HepG2 (cell line): ENCODE data around the gene ERRFI1. TPM values are rescaled to one million over a fixed set of nuclear protein-coding genes. Genes with fewer than 3 reads are reported as not detected.

ENCODE experiments used
- ATAC-seq: fragments of 200-7000 bp; cut with Tn5 transposase; 3 replicates; pipeline ENCODE4 v1.9.1; 2020; ENCODE audit warnings: mild to moderate bottlenecking, moderate library complexity
- BruUV-seq: library from RNA; stranded (reverse); fragments of 400-500 nt; replicated peaks from 2 replicates; lab custom pipeline; 2021; lab: Mats Ljungman, UMichigan
- CTCF ChIA-PET: fragments of 300-600 bp; formaldehyde crosslinking; extraction: SDS; loops from one replicate; lab custom pipeline; 2021; ENCODE audit warnings: low total read pairs, inconsistent platforms, low intra/inter-chr PET ratio; lab: Yijun Ruan, JAX
- POLR2A ChIA-PET: fragments of 350-600 bp; sonication (Branson Sonifier 250); formaldehyde crosslinking; loops from one replicate; lab custom pipeline; 2020; ENCODE audit warnings: antibody characterized with exemption, inconsistent platforms; lab: Yijun Ruan, JAX
- DNase-seq: peaks from one replicate; pipeline ENCODE4 v3.0.0-alpha.2; 2015; ENCODE audit warnings: low spot score
- FAIRE-seq: peaks from 3 replicates; lab custom pipeline; 2011; peaks lifted over from hg19 to GRCh38; lab: Jason Lieb, UNC
- H2AFZ ChIP-seq: one replicate; pipeline ENCODE4 v1.6.1; 2011; ENCODE audit warnings: low read length, inconsistent platforms
- H3K27ac ChIP-seq: fragments of 300-600 bp; 3 replicates; pipeline ENCODE4 v1.8.0; 2011; ENCODE audit warnings: mixed run types, mild to moderate bottlenecking, mixed read lengths, low read length, inconsistent platforms; ENCODE audit not compliant: insufficient read depth; ENCODE audit errors: extremely low read length
- H3K27me3 ChIP-seq, 2 experiments: fragments of 200-600 bp in 1 of 2; 2 replicates in 1 of 2; 3 replicates in 1 of 2; pipeline versions ENCODE4 v1.6.0 to v1.8.0; 2011; ENCODE audit warnings: low read length in 2 of 2, mild to moderate bottlenecking in 2 of 2, moderate library complexity in 2 of 2, inconsistent platforms in 1 of 2; ENCODE audit not compliant: insufficient read depth in 2 of 2, control insufficient read depth in 1 of 2
- H3K36me3 ChIP-seq, 2 experiments: fragments of 200-600 bp in 1 of 2; replicated peaks in 1 of 2; 2 replicates in 1 of 2; 3 replicates in 1 of 2; pipeline versions ENCODE4 v1.5.1 to v1.8.0; 2011; ENCODE audit warnings: low read length in 2 of 2, inconsistent platforms in 1 of 2; ENCODE audit not compliant: insufficient read depth in 2 of 2, control insufficient read depth in 1 of 2
- H3K4me1 ChIP-seq: 2 replicates; pipeline ENCODE4 v1.5.1; 2012; ENCODE audit warnings: low read length, inconsistent platforms; ENCODE audit not compliant: insufficient read depth
- H3K4me2 ChIP-seq: 2 replicates; pipeline ENCODE4 v1.6.0; 2011; ENCODE audit warnings: low read depth, low read length, inconsistent platforms
- H3K4me3 ChIP-seq, 3 experiments: fragments of 200-600 bp in 1 of 3; sonication (generic), shearing (Covaris generic) in 1 of 3; replicated peaks in 1 of 3; 2 replicates each; pipeline ENCODE4 v1.5.1; 2011 to 2016; ENCODE audit warnings: low read length in 3 of 3, inconsistent platforms in 2 of 3, low read depth in 2 of 3, mild to moderate bottlenecking in 2 of 3, control low read depth in 1 of 3, mixed read lengths in 1 of 3; ENCODE audit not compliant: insufficient read depth in 1 of 3
- H3K79me2 ChIP-seq: one replicate; pipeline ENCODE4 v1.6.1; 2011; ENCODE audit warnings: low read length, inconsistent platforms; ENCODE audit not compliant: insufficient read depth
- H3K9ac ChIP-seq: 2 replicates; pipeline ENCODE4 v1.6.0; 2011; ENCODE audit warnings: mild to moderate bottlenecking, low read depth, low read length, inconsistent platforms; ENCODE audit not compliant: insufficient read depth
- H3K9me3 ChIP-seq: 2 replicates; pipeline ENCODE4 v1.5.1; 2012; ENCODE audit warnings: mild to moderate bottlenecking, low read length
- H4K20me1 ChIP-seq: 2 replicates; pipeline ENCODE4 v1.6.0; 2011; ENCODE audit warnings: inconsistent platforms, mild to moderate bottlenecking, low read length, moderate library complexity; ENCODE audit not compliant: insufficient read depth
- AKAP8 ChIP-seq: sonication (generic); formaldehyde crosslinking; IDR thresholded peaks from 2 replicates; pipeline ENCODE4 v1.5.1; 2020; ENCODE audit warnings: mild to moderate bottlenecking, missing genetic modification reagents
- CREB1 ChIP-seq, 2 experiments: fragments of 450-650 bp in 1 of 2; IDR thresholded peaks; 2 replicates each; pipeline ENCODE4 v1.6.1; 2016 to 2017; ENCODE audit warnings: control low read depth in 1 of 2, mild to moderate bottlenecking in 1 of 2, missing compliant biosample characterization in 1 of 2, missing genetic modification characterization in 1 of 2
- HNRNPH1 ChIP-seq: fragments of 200-400 bp; formaldehyde crosslinking; optimal IDR thresholded peaks from 2 replicates; pipeline ENCODE3; 2017; ENCODE audit warnings: mild to moderate bottlenecking, low read depth, low read length
- LCORL ChIP-seq, 2 experiments: fragments of 450-650 bp in 1 of 2; sonication (generic) in 1 of 2; formaldehyde crosslinking in 1 of 2; IDR thresholded peaks; 2 replicates each; pipeline versions ENCODE4 v1.5.0 to v1.6.1; 2017 to 2020; ENCODE audit warnings: antibody characterized with exemption in 1 of 2, missing genetic modification reagents in 1 of 2
- PAF1 ChIP-seq: IDR thresholded peaks from 2 replicates; pipeline ENCODE4 v1.6.1; 2016; ENCODE audit warnings: missing genetic modification reagents, missing compliant biosample characterization
- POLR2A ChIP-seq, 2 experiments: IDR thresholded peaks; 2 replicates each; pipeline ENCODE4 v1.6.1; 2011; ENCODE audit warnings: low read depth in 2 of 2, low read length in 2 of 2, mild to moderate bottlenecking in 1 of 2, moderate library complexity in 1 of 2; ENCODE audit not compliant: insufficient read depth in 1 of 2
- POLR2AphosphoS5 ChIP-seq: IDR thresholded peaks from 2 replicates; pipeline ENCODE4 v1.6.1; 2012; ENCODE audit warnings: low read depth, low read length
- POLR2G ChIP-seq: fragments of 200-400 bp; formaldehyde crosslinking; IDR thresholded peaks from 2 replicates; pipeline ENCODE4 v1.6.1; 2018; ENCODE audit warnings: mild to moderate bottlenecking, low read depth, low read length, moderate library complexity
- RBM22 ChIP-seq: fragments of 200-400 bp; formaldehyde crosslinking; optimal IDR thresholded peaks from 2 replicates; pipeline ENCODE3; 2017; ENCODE audit warnings: mild to moderate bottlenecking, low read length, moderate library complexity
- SIX1 ChIP-seq: sonication (generic); formaldehyde crosslinking; IDR thresholded peaks from 2 replicates; pipeline ENCODE4 v1.4.0; 2020; ENCODE audit warnings: missing genetic modification reagents, borderline replicate concordance
- SRY ChIP-seq: sonication (generic); formaldehyde crosslinking; IDR thresholded peaks from 2 replicates; pipeline ENCODE4 v1.8.0; 2022; ENCODE audit warnings: mild to moderate bottlenecking, missing genetic modification reagents
- TBX3 ChIP-seq: fragments of 450-650 bp; IDR thresholded peaks from 2 replicates; pipeline ENCODE4 v1.6.1; 2017; ENCODE audit warnings: antibody characterized with exemption, mild to moderate bottlenecking, inconsistent platforms, borderline replicate concordance
- ZFP37 ChIP-seq: sonication (generic); formaldehyde crosslinking; IDR thresholded peaks from 2 replicates; pipeline ENCODE4 v1.4.0; 2020; ENCODE audit warnings: missing genetic modification reagents, borderline replicate concordance
- ZNF431 ChIP-seq: sonication (generic); formaldehyde crosslinking; IDR thresholded peaks from 2 replicates; pipeline ENCODE4 v1.9.0; 2022; ENCODE audit warnings: missing genetic modification reagents, low read depth, mild to moderate bottlenecking, borderline replicate concordance
- ZNF614 ChIP-seq: IDR thresholded peaks from 2 replicates; pipeline ENCODE4 v1.6.1; 2018; ENCODE audit warnings: missing biosample characterization, missing genetic modification reagents, inconsistent platforms, borderline replicate concordance
- ZNF644 ChIP-seq: IDR thresholded peaks from 2 replicates; pipeline ENCODE4 v1.6.1; 2016; ENCODE audit warnings: low read depth
- ZNF891 ChIP-seq: sonication (generic); formaldehyde crosslinking; IDR thresholded peaks from 2 replicates; pipeline ENCODE4 v1.5.0; 2020; ENCODE audit warnings: mild to moderate bottlenecking, missing genetic modification reagents
- WGBS: methylation state at CpG from one replicate; pipeline ENCODE4 v1.1.6; 2017; ENCODE audit warnings: low lambda C conversion rate; 5-methylcytosine and 5-hydroxymethylcytosine counted together
- in situ Hi-C: cut with HindIII; loops from 2 replicates; pipeline ENCODE4 v1.10.0; 2017; ENCODE audit warnings: low pct_unique_long_range_greater_than_20kb; ENCODE audit not compliant: extremely low pct_ligation_motif_present
- intact Hi-C: fragments of 100-400 bp; cut with micrococcal nuclease; formaldehyde crosslinking; loops from one replicate; pipeline ENCODE4 v1.10.0; 2022; ENCODE audit not compliant: unreplicated experiment
- polyA plus RNA-seq, 8 experiments: library from polyadenylated mRNA; depleted of rRNA in 3 of 8; stranded (reverse) in 7 of 8; unstranded in 1 of 8; fragments of >200 nt; fragmentation: Illumina TruSeq in 4 of 8; extraction: Trizol in 4 of 8; gene quantifications; 2 replicates each; pipeline versions ENCODE4 v1.2.1 to v1.2.3, GENCODE V29; 2011 to 2016; ENCODE audit warnings: low read depth in 4 of 8, missing spikeins in 1 of 8, mixed read lengths in 1 of 8; ENCODE audit not compliant: insufficient read depth in 1 of 8
- total RNA-seq, 5 experiments: library from RNA; depleted of rRNA; stranded (reverse); fragments of >200 nt; fragmentation: Illumina TruSeq; extraction: Trizol; gene quantifications; 2 replicates each; pipeline ENCODE4 v1.2.3, GENCODE V29; 2016; ENCODE audit warnings: low read depth in 1 of 5
- TF ChIP-seq, protein P1 (sequence below): sonication (generic); formaldehyde crosslinking; IDR thresholded peaks from 2 replicates; pipeline ENCODE4 v1.4.0; 2020; ENCODE audit warnings: missing genetic modification reagents, mild to moderate bottlenecking, borderline replicate concordance

ERRFI1 gene
- total and polyA plus RNA-seq, 2 of the 13 experiments (the other 11 are each of a cell fraction or from before 2014, with no cell fraction given), result 84.4 to 753 TPM

DNA sequence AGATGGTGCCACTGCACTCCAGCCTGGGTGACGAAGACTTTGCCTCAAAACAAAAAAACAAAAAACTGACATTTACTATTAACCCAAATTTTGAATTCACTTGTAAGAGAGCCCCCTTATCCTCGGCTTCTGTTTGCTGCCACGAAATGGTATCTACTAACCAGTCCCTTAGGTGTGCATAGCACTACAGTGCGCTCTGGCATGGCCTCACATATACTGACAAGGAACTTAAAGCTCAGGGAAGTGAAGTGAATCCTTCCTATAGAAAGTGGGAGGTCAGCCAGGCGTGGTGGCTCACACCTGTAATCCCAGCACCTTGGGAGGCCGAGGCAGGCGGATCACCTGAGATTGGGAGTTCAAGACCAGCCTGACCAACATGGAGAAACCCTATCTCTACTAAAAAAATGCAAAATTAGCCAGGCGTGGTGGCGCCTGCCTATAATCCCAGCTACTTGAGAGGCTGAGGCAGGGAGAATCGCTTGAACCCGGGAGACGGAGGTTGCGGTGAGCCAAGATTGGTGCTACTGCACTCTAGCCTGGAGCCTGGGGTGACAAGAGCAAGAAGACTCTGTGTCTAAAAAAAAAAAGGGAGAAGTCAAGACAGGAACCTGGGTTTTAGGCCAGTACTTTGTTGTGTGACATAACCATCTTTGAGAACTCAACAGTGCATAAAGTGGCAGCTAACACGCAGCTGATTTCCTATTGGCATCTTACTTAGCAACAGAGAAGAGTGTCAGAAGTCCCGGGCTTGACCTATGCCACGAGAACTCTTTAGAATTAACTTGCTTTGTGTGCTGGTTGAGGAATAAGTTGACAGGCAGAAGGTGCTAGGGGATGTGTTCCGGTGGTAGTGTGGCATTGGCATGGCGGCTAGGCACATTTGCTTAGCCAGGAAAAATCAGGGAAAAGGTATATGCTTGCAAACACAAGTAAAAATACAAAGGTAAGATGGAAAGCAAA, 16.8 kb downstream of the ERRFI1 start (continued):
- TF ChIP-seq, protein P1, sequence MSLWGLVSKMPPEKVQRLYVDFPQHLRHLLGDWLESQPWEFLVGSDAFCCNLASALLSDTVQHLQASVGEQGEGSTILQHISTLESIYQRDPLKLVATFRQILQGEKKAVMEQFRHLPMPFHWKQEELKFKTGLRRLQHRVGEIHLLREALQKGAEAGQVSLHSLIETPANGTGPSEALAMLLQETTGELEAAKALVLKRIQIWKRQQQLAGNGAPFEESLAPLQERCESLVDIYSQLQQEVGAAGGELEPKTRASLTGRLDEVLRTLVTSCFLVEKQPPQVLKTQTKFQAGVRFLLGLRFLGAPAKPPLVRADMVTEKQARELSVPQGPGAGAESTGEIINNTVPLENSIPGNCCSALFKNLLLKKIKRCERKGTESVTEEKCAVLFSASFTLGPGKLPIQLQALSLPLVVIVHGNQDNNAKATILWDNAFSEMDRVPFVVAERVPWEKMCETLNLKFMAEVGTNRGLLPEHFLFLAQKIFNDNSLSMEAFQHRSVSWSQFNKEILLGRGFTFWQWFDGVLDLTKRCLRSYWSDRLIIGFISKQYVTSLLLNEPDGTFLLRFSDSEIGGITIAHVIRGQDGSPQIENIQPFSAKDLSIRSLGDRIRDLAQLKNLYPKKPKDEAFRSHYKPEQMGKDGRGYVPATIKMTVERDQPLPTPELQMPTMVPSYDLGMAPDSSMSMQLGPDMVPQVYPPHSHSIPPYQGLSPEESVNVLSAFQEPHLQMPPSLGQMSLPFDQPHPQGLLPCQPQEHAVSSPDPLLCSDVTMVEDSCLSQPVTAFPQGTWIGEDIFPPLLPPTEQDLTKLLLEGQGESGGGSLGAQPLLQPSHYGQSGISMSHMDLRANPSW (CRISPR knock-in tag), result peak; percentile 7; the same call in 1 of the 2 replicates

DNA sequence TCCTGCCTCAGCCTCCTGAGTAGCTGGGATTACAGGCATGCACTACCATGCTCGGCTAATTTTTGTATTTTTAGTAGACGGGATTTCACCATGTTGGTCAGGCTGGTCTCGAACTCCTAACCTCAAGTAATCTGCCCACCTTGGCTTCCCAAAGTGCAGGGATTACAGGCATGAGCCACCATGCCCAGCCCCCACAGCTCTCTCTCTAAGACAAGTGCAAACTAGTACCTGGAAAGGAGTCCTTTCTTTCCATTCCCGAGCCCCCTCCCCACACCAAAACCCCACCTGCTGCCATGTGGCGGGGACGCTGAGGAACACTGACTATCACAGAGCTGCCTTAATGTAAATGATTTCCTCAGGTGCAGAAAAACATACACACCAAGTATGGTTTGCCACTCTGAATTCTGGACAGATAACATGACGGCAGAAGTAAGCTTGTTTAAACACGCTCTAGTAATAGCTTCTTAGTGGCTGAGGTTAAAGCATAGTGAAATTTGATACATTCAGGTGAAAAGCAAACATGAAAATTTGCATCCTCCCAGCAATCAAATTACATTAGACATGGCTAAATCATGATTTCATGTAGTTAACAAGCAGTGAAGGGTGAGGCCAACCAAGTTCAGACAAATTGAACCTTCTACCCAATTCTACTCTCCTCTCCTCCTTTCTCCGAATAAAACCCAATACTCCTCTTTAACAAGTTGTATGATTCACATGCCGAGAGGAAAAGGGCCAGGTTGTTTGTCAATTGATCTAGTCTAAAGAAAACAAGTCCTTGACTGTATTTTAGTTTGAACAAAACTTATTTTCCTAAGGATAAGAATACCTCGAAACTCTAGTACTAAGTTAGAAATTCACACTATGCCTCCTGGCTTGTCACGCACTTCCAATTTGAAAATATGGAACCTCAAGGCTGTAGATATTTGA, 19.8 kb downstream of the ERRFI1 start:
- Histone ChIP-seq H3K27ac (peak overlapping the region; percentile 0), H3K36me3 (peaks cover 0 to 8% of the 10 kb centered on the region in 2 experiments; a peak in 3 of 5 replicates), H2AFZ (no peak overlapping the region), H3K4me3 (no peak overlapping the region), H4K20me1 (peaks cover 35% of the 10 kb centered on the region), H3K27me3 (no peaks in the 10 kb centered on the region), H3K79me2 (no peaks in the 10 kb centered on the region), H3K9me3 (no peaks in the 10 kb centered on the region), H3K4me2 (no peak overlapping the region), H3K9ac (no peak overlapping the region), H3K4me1 (peaks cover 29% of the 10 kb centered on the region)
- POLR2A ChIA-PET, result interaction anchor here (1.5 to 1.6 kb wide), 3 partner anchors 9 to 310 kb away, joined by 3 to 4 read pairs (median 4); no protein-coding TSS in a partner anchor
- no TSS peak for BruUV-seq
- FAIRE-seq, result no peak
- DNase-seq, result no peak
- intact Hi-C loops, result no loop called here
- CTCF ChIA-PET, result no interaction called here
- ATAC-seq, result no peak
- WGBS, result 67% methylated on average over 12 of the region's 12 CpGs
- in situ Hi-C loops, result no loop called here
- TF ChIP-seq LCORL (IDR thresholded peaks at IDR 0.05) (no peak), LCORL (CRISPR knock-in tag; IDR thresholded peaks at IDR 0.05) (peak; percentile 21; the same call in 1 of the 2 replicates), CREB1 (IDR thresholded peaks at IDR 0.05) (no peak), CREB1 (CRISPR knock-in tag; IDR thresholded peaks at IDR 0.05) (peak; percentile 12; the same call in 1 of the 2 replicates), PAF1 (CRISPR knock-in tag) (peak; percentile 19), ZFP37 (no peak), ZNF644 (no peak), ZNF891 (CRISPR knock-in tag) (no peak), RBM22 (peak; percentile 57), POLR2A (IDR thresholded peaks at IDR 0.05; ENCODE audit: insufficient read depth in 1 of 2, low read depth in 2 of 2, low read length in 2 of 2) (peak in 1 of 2 experiments; percentile 24; a peak in 1 of 4 replicates), ZNF614 (no peak), AKAP8 (CRISPR knock-in tag) (0 out of 2 replicates have a peak, but pooled peaks have one; percentile 26), HNRNPH1 (peak; percentile 51), SRY (CRISPR knock-in tag) (no peak), ZNF431 (CRISPR knock-in tag) (no peak), POLR2G (peak; percentile 80), SIX1 (CRISPR knock-in tag) (peak; percentile 85; the same call in 1 of the 2 replicates), TBX3 (no peak), POLR2AphosphoS5 (peak; percentile 30)
